NCI-H510A (cell line): ENCODE measurements around the gene HDAC4.

Experiments used
- DNase-seq: peaks from one replicate; lab custom pipeline; 2025; lab: John Stamatoyannopoulos, UW

HDAC4 gene

GRCh38 chr2:239216614-239217273, 184.1 kb downstream of the HDAC4 start:
- DNase-seq: no peak

DNA sequence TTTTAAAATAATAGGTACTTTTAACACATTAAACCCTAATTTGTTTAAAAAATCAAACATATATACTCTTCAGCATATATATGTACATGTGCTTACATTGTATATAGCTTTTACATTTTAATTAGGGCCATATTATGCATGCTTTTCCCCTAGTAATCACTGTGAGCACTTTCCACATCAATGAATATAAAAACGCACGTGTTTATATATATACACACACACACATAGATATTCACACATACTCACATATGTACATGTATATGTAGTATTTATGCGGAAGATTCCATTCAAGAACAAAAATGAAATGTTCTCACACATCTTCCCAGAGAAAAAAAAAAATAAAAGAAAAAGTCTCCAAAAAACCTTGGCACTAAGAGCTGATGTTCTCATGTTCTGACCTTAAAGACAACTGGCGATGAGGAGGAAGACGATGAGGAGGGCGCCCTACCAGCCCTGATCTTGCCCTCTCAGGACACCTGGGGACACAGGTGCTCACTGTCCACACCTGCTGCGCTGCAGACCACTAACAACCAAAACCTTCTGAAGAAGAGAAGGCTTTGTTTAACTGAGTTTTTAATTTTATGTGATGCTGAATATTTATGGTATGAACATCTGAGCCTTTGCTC, 184.7 kb downstream of the HDAC4 start:
- no peak for DNase-seq

GRCh38 chr2:239215136-239215925, 185.5 kb downstream of the HDAC4 start:
- DNase-seq: no peak

DNA sequence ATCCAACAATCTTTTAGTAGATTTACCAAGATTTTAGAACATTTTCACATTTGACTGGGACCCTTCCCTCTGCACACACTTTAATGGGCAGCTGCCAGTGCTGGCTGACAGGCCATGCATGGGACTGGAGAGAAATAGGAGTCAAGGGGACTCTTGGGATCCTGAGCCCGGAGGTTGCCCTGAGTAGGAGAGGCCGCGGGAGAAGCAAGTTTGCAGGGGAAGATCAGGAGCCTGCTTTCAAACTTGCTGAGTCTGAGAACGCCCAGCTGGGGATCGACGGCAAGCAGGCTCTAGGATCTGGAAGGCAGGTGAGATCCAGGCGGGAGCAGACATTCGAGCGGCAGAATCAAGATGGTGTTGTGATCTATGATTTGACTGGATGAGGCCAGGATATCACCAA, 186.1 kb downstream of the HDAC4 start:
- DNase-seq: no peak

DNA sequence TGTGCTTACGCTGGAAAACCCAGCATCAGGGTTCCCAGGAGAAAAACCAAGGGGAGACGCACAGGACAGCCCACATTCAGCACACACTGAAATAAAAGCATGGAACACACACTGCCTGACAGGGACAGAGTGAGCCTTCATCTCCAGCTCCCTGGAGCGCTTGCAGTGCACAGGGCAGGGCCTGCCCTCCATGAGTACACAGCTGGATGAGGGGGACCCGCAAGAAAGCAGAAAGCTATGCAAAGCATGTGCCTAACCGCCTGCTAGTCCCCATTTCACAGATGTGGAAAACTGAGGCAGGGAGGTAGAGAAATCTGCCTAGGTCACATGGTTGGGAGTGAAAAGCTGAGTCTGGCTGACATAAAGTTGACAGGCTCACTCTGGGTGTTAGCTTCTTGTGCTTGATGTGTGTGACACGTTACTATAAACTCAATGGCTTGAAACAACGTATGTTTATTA, 187.1 kb downstream of the HDAC4 start:
- DNase-seq: no peak

DNA sequence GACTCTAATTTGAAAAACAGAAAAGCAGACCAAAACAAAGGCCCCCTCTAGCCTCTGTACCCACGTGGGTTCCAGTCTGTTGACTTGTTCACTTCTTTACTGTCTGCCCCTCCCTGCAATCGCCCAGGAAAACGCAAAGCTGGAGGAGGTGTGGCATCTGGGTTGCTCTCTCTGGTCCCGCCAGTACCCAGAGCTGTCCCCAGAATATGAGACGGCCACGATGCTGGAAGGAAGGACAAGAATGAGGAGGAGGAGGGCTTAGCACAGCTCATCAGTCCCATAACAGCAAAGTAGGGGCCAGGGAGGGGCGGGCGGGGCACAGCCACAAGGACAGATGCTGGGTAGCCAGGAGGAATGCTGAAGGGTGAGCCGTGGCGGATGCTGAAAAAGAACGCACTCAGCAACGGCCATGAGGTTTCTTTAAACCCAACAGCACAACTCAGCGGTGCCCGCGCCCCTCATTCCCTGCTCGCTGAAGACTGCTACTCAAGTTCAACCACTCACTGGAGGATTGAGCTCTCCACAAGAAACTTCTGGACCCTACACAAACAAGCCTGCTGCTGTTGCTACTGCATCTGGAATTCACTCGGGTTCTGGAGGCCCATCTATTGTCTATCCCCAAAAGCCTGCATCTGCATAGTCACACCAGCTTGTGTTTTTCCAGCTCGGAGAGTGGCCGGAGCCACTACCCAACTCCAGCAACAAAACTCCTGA, 187.7 kb downstream of the HDAC4 start:
- no peak for DNase-seq

DNA sequence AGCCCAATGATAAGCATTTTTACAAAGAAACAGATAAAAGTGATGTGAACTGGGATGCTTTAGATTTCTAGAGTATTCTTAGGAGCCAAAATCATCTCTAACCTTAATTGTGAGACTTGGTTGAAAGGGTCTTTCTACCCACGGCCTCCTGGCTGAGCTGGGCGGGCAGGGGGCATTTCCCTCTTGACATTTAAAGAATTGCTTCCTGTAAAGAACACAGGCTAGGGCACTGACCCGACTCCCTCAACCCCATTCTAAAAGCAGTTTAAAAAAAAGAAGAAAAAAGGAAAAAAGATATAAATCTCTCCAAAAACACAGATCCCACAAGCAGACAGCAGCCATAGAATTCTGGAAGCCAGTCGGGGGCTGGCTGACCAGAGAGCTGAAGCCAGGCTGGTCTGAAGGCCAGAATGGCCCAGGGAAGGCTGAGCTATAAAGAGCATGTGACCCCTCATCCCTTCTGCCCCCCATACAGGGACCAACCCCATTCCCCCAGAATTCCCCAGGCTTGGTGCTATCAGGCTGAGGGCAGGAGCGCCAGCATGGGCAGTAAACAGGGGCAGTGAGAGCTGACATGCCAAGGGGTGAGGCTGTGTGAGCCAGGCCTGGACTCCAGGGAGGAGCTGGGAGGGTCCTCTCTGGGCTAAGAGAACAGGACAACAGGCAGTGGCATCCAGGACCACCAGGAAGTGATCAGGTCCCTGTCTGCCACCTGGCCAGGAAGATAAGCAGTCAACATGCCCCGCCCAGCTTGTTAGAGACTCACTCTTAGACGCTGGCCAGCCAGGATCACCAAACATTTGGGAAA, 188.5 kb downstream of the HDAC4 start:
- no peak for DNase-seq

DNA sequence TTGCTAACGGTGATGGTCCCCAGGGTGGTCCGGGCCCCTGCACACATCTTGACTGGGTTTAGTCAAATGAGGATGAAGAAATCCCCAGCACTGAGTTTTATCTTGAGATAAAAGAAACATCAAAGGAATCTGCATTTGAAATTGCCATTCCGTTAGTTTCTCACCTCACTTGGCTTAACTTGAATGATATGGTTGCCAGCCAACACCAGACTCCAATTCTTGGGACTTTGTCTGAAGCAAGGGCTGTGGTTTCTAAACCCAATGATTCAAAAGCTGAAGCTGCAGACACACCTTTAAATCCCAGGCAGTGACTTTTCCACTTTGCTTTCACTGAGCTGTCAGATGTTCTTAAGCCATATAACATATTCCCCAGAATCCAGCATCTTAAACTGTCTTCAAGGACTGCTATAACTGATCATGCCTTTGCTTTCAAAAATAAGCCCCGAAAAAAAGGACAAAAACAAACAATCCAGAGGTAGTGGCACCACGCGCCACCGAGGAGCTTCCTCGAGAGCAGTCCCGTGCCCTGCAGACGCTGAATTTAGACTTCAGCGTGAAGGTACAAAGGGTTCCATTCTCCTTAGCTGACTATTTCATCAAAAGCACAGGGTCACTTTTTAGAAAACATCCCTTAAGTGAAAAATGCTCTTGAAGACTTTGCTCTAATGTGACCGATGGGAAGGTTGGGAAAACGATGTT, 189.3 kb downstream of the HDAC4 start:
- no peak for DNase-seq

- no peak for DNase-seq
Observed at GRCh38 chr2:239209783-239210182, 191.0 kb downstream of the HDAC4 start.

GRCh38 chr2:239208465-239209180, 192.2 kb downstream of the HDAC4 start:
- DNase-seq: peak; percentile 73

- DNase-seq: no peak
Observed at GRCh38 chr2:239206851-239207250, 194.0 kb downstream of the HDAC4 start.

GRCh38 chr2:239206042-239206441, 194.8 kb downstream of the HDAC4 start:
- DNase-seq: no peak

DNA sequence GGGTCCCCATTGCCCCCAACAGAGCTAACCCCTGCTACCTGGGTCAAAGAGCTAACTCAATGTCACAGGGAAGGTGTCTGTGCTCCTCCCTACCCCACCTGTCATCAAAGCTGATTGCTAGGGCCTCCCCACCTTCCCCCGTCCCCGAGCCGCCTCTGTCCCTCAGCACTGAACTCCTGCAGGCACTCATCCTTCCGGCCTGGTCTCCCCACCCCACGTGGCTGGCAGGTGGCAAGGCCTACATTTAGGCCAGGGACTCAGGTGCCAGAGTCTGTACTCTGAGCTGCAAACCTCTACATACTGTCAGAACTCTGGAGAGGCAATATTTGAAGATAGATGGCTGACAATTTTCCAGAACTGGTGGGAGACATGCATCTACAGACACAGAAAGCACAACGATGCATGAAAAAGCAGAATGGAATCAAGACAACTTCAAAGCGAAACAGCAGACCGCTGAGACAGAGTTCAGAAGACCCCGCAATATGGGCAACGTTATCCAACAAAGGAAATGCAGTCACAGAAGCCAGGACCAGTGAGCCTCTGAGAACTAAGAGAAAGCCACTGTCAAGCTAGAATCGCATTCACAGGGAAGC, 195.8 kb downstream of the HDAC4 start:
- no peak for DNase-seq

DNA sequence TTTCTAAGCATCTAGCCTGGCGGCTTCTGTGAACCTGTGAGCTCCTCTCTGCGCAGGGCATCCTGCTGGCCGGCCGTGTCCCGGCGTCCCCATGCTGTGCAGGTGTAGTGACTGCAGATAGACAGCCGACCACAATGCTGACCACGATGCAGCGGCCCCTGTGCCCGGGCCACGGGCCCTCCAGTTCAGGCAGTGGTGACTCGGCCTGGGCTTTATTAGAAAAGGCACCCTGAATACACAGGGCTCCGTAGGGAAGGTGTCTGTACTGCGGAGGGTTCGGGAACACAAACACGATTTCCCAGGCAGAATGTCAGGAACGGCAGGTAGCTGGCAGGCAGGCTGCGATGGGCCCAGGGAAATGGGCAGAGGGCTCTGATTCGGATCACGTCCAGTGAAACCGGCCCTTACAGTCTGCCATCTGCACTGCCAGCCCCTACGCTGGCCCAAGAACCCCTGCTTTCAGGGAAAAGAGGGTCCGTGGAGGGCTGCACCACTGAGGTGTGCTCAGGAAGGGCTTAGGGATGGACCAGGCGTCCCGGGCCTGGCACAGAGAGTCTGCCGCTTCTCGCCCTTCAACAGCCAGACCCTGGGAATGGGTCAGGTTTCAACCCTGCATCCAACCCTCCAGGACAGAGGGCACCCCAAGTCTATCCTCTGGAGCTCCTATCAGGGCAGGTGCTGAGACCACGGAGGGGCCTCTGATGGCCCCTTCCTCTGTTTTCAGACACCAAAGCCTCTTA, 196.5 kb downstream of the HDAC4 start:
- DNase-seq: no peak

DNA sequence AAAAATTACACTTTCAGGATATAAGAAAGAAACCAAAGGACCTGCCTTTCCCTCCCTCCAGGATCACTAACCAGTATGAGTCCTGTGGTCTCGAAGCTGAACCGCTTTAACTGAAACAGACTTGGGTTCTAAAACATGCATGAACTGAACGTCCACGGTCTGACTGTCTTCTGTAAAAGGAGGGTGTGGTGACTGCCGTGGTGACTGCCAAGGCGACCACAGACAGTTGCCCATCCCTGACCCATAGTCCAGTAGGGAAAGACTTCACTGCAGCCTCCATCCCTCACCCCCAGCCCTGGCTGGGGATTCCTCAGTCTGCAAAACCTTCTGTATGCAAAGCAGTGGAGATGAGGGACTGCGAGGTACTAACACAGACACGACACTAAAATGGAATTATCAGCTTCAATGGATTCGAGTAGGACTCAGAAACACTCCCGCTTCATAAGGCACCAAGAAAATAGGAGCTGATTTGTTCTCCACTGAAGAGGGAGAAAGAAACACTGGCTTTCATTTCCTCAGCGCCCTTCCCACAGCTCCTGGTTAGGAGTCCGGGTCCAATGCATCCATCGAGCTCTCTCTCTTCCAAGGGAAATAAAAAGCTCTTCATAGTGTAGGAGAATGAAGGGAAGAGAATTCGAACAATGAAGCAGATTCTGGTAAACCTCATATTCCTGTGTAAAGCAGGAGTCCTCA, 197.2 kb downstream of the HDAC4 start:
- no peak for DNase-seq

DNA sequence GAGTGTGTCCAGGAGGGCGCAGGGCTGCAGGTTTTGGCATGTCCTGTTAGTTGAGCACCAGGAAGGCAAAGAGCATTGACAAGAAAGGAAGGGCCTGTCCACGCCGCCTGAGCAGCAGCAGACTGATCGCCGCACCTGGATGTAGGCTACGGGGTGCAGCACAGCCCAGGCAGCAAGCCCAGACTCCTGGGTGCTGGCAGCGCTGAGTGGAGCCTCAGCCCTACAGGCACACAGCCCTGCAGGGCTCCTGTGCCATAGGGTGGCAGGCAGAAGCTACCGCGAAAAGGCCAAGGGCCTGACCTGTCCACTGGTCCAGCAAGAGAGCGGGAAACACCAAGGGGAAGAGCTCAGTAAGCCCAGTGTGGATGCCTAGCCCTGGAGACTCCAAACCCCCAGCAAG, 198.0 kb downstream of the HDAC4 start:
- DNase-seq: no peak

- DNase-seq: no peak
Observed at GRCh38 chr2:239202343-239202742, 198.5 kb downstream of the HDAC4 start.

DNA sequence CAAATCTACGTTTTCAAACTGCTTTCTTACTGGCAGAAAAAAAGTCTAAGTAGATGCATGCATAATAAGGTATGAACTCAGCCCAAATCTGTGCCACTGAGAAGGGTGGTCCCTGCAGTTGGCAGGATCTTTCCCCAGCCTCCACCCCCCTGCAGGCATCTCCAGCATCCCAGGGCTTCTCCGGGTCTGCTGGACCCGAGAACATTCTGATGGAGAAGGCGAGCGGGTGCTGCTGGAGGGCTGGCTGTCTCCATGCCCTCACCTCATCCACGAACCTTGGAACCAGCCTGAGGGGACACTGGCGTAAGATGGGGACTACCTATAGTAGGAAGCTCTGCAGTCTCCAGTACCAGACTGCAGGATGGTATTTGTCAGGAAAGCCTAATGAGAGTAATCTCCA, 198.9 kb downstream of the HDAC4 start:
- DNase-seq: no peak

DNA sequence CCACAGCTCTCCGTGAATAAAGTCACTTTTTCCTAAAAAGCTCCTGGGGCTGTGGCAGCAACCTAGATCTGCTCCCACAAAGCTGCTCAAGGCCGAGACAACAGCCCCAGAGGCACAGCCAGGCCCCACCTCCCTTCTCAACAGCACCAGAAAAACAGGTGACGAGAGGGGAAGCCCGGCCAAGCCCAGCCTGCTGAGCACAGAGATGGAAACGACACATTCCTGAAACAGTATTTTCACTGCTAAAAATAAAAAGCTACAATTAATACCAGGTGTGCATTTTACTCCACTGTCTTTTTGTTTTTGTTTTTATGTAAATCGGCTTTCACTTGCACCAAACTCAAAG, 199.3 kb downstream of the HDAC4 start:
- no peak for DNase-seq
